ENCODE data around the gene SYS1.

Gene SYS1

GRCh38 chr20:45337367-45338120, 25.4 kb upstream of the SYS1 start:
- Histone ChIP-seq H3K79me2 (ENCODE audit: insufficient read depth, low read length) (no peaks in the 10 kb centered on the region), H3K9me2 (ENCODE audit: low read depth, low read length) (no peaks in the 10 kb centered on the region), H3K9me3 (ENCODE audit: low read length) (no peaks in the 10 kb centered on the region), H3K27ac (ENCODE audit: low read depth, low read length, poor library complexity, severe bottlenecking) (no peak overlapping the region), H2AFZ (ENCODE audit: low read length) (no peak overlapping the region), H3K36me3 (ENCODE audit: insufficient read depth, low read length) (no peaks in the 10 kb centered on the region), H3K27me3 (ENCODE audit: insufficient read depth, low read length) (0 out of 2 replicates have a peak, but pooled peaks cover 6% of the 10 kb centered on the region), H4K20me1 (ENCODE audit: insufficient read depth, low read length) (no peaks in the 10 kb centered on the region), H3K4me2 (ENCODE audit: low read length) (no peak overlapping the region), H3K9ac (ENCODE audit: low read length) (no peak overlapping the region), H3K4me1 (ENCODE audit: insufficient read depth, low read length, severe bottlenecking) (no peaks in the 10 kb centered on the region), H3F3A (ENCODE audit: insufficient read depth, low read length) (no peaks in the 10 kb centered on the region), H3K4me3 (ENCODE audit: low read depth, low read length, poor library complexity, severe bottlenecking) (no peak overlapping the region)
- TF ChIP-seq EZH2 (IDR thresholded peaks at IDR 0.05; ENCODE audit: borderline replicate concordance, low read length) (no peak), CTCF (IDR thresholded peaks at IDR 0.05; ENCODE audit: low read length) (no peak)

- H3K4me2 ChIP-seq (ENCODE audit: low read length): no peak overlapping the region
- H3K4me3 ChIP-seq (ENCODE audit: low read depth, low read length, poor library complexity, severe bottlenecking): no peak overlapping the region
- TF ChIP-seq EZH2 (IDR thresholded peaks at IDR 0.05; ENCODE audit: borderline replicate concordance, low read length) (no peak), CTCF (IDR thresholded peaks at IDR 0.05; ENCODE audit: low read length) (no peak)
- no peaks in the 10 kb centered on the region for H3K9me2 ChIP-seq (ENCODE audit: low read depth, low read length)
- peaks cover 14% of the 10 kb centered on the region; the same call in 1 of the 2 replicates for H3K27me3 ChIP-seq (ENCODE audit: insufficient read depth, low read length)
- H3K9ac ChIP-seq (ENCODE audit: low read length): no peak overlapping the region
- H3K36me3 ChIP-seq (ENCODE audit: insufficient read depth, low read length): no peaks in the 10 kb centered on the region
- no peak overlapping the region for H3K27ac ChIP-seq (ENCODE audit: low read depth, low read length, poor library complexity, severe bottlenecking)
- no peaks in the 10 kb centered on the region for H3K4me1 ChIP-seq (ENCODE audit: insufficient read depth, low read length, severe bottlenecking)
- H3K79me2 ChIP-seq (ENCODE audit: insufficient read depth, low read length): no peaks in the 10 kb centered on the region
- no peak overlapping the region for H2AFZ ChIP-seq (ENCODE audit: low read length)
- H3F3A ChIP-seq (ENCODE audit: insufficient read depth, low read length): no peaks in the 10 kb centered on the region
- no peaks in the 10 kb centered on the region for H4K20me1 ChIP-seq (ENCODE audit: insufficient read depth, low read length)
- H3K9me3 ChIP-seq (ENCODE audit: low read length): no peaks in the 10 kb centered on the region
These were observed 24.6 kb upstream of the SYS1 start for GRCh38 chr20:45338121-45339030.

GRCh38 chr20:45339084-45339483, 23.9 kb upstream of the SYS1 start:
- Histone ChIP-seq H2AFZ (ENCODE audit: low read length) (no peak overlapping the region), H3K27me3 (ENCODE audit: insufficient read depth, low read length) (peaks cover 14% of the 10 kb centered on the region; the same call in 1 of the 2 replicates), H3K79me2 (ENCODE audit: insufficient read depth, low read length) (no peaks in the 10 kb centered on the region), H3K36me3 (ENCODE audit: insufficient read depth, low read length) (no peaks in the 10 kb centered on the region), H3K9me2 (ENCODE audit: low read depth, low read length) (no peaks in the 10 kb centered on the region), H3F3A (ENCODE audit: insufficient read depth, low read length) (no peaks in the 10 kb centered on the region), H3K27ac (ENCODE audit: low read depth, low read length, poor library complexity, severe bottlenecking) (no peak overlapping the region), H3K9ac (ENCODE audit: low read length) (no peak overlapping the region), H3K4me3 (ENCODE audit: low read depth, low read length, poor library complexity, severe bottlenecking) (no peak overlapping the region), H3K4me2 (ENCODE audit: low read length) (no peak overlapping the region), H3K9me3 (ENCODE audit: low read length) (no peaks in the 10 kb centered on the region), H3K4me1 (ENCODE audit: insufficient read depth, low read length, severe bottlenecking) (no peaks in the 10 kb centered on the region), H4K20me1 (ENCODE audit: insufficient read depth, low read length) (no peaks in the 10 kb centered on the region)
- TF ChIP-seq EZH2 (IDR thresholded peaks at IDR 0.05; ENCODE audit: borderline replicate concordance, low read length) (no peak), CTCF (IDR thresholded peaks at IDR 0.05; ENCODE audit: low read length) (no peak)

Measured in OCI-LY1 (cell line).